Amygdala (tissue), 56 donors: ENCODE data around the gene DNAH3.
A peak's percentile ranks its signal among the peaks of the same experiment; 100 is the strongest.
"Not testable (repeated sequence)": the region's sequence is repeated elsewhere in the genome, so short reads cannot be mapped to it uniquely, and the experiment has no call there.

ENCODE experiments used
- DNase-seq, 56 donors: peaks; one replicate each; lab custom pipeline; 2025; lab: John Stamatoyannopoulos, UW

The DNAH3 gene

DNA sequence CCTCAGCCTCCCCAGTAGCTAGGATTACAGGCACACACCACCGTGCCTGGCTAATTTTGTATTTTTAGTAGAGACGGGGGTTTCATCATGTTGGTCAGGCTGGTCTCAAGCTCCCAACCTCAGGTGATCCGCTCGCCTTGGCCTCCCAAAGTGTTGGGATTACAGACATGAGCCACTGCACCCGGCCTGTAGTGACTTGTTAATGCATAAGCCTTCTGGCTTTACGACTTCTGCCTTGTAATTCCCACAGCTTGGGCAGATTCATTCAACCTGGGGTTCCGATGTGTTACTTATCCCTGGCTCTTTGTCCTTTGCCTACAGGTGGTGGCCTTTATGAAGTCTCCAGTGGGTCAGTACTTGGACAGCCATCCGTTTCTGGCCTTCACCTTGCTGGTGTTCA lies 19.5 kb upstream of the DNAH3 start:
- DNase-seq, result not testable (repeated sequence)

DNA sequence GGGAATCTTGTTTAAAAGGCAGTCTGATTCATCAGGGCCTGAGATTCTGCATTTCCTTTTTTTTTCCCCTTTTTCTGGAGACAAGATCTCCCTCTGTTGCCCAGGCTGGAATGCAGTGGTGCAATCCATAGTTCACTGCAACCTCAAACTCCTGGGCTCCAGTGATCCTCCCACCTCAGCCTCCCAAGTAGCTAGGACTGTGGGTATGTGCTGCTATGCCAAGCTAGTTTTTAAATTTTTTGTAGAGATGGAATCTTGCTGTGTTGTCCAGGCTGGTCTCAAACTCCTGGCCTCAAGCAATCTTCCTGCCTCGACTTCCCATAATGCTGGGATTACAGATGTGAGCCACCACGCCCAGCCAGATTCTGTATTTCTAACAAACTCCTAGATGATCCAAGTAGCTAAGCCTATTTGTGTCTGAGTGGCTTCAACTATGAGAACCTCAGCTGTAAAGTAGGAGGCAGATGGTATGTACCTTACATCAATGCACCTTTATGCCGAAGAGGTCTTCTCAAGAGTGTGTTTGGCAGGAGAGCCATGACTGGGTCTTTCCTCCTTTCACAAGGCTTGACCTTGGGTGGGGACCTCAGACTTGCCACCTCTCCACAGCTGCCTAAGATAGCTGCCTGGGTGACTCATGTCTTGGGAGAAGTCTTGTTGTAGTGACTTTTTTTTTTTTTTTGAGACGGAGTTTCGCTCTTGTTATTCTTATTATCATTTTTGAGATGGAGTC lies 18.8 kb upstream of the DNAH3 start:
- no peak for DNase-seq

DNA sequence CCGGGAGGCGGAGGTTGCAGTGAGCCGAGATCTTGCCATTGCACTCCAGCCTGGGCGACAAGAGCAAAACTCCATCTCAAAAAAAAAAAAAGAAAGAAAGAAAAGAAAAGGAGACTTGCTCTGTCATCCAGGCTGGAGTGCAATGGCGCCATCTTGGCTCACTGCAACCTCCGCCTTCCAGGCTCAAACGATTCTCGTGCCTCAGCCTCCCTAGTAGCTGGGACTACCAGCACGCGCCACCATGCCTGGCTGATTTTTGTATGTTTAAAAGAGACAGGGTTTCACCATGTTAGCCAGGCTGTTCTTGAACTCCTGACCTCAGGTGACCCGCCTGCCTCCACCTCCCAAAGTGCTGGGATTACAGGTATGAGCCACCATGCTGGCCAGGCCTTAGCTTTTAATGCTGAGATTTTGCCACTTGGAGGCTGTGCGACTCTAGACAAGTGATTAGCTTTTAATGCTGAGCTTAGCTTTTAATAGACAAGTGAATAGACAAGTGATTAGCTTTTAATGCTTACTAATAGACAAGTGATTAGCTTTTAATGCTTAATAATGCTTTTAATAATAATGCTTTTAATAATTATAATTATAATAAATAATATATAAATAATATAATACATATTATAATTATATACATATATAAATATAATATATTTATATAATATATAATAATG lies 17.4 kb upstream of the DNAH3 start:
- DNase-seq, result no peak

GRCh38 chr16:21167360-21167759 lies 16.7 kb upstream of the DNAH3 start:
- DNase-seq, result no peak

GRCh38 chr16:21166561-21166961 lies 15.9 kb upstream of the DNAH3 start:
- DNase-seq, result no peak

DNA sequence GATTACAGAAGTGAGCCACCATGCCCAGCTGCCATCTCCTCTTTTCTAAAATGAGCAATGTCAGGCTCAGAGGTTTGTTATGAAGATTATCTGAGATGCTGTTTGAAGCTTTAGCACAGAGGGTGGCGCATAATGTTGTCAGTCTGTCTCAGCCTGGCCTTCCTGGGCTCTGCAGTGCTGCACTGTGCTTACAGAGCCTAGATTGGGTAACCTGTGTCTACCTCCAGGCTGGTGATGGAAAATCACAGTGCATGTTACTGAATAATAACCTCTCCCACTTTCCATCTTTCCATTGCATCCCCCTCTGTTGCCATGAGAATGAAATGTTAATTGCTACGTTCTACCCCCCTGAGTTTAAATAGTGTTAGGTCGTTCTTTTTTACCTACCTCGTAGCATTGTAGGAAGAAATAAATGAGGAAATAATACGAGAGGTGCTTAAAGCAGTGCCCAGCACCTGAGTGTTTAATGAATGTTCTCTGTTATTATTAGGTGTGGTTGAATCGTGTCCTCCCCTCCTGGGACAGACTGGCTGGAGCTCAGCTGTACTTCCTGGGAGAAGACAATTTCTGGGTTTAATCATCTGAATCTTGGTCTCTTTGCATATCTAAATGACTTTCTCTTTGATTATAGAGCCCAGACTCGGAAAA lies 14.0 kb upstream of the DNAH3 start:
- no peak for DNase-seq

DNA sequence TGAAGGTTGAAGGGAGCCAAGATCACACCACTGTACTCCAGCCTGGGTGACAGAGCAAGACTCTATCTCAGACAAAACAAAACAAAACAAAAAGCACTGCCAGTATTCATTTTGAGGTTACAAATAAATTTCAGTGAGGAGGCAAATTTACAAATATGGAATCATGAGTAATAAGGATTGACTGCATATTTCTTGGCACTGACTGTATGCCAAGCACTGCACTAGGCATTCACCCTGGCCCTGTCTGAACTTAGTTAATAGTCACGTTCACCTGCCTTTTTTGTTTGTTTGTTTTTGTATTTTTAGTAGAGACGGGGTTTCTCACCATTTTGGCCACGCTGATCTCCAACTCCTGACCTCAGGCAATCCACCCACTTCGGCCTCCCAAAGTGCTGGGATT lies 12.9 kb upstream of the DNAH3 start:
- DNase-seq, result no peak

DNA sequence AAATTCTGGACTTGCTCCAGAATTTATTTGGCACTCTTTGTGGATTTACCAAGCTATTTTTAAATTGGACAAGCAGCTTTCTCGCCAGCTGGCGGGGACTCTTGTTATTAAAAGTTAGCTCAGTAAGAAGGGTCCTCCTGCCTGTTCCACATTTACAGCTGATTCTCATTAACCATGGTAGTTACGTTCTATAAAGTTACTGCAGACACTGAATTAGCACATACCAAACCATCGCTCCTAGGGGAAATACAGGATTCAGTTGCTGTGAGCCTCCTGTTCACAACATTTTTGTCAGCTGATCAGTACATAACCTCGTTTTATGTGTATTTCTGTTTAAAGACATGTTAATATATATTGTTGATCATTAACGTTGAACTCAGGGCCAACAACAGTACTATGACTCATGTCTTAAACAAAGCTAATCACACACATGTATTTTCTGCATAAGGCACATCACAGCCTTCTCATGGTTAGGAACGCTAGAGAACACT lies 12.1 kb upstream of the DNAH3 start:
- DNase-seq, result peak in 10 of 56 donors; percentile 1 to 46 (median 19)

- DNase-seq, result no peak
Measured at GRCh38 chr16:21161211-21161610, 10.6 kb upstream of the DNAH3 start.

- DNase-seq, result no peak
Measured at GRCh38 chr16:21160276-21160675, 9.6 kb upstream of the DNAH3 start.

GRCh38 chr16:21159281-21159951 lies 8.8 kb upstream of the DNAH3 start:
- peak in 2 of 56 donors; percentile 6 to 14 for DNase-seq

GRCh38 chr16:21158208-21159110 lies 7.8 kb upstream of the DNAH3 start, which contains the start of gene LDAF1:
Gene LDAF1 (plus strand): TSS chr16:21158674. CDS start chr16:21161183, 2,509 bp downstream.
- peak in 33 of 56 donors; percentile 2 to 60 (median 19) for DNase-seq

GRCh38 chr16:21157632-21158031 lies 7.0 kb upstream of the DNAH3 start:
- DNase-seq, result no peak

DNA sequence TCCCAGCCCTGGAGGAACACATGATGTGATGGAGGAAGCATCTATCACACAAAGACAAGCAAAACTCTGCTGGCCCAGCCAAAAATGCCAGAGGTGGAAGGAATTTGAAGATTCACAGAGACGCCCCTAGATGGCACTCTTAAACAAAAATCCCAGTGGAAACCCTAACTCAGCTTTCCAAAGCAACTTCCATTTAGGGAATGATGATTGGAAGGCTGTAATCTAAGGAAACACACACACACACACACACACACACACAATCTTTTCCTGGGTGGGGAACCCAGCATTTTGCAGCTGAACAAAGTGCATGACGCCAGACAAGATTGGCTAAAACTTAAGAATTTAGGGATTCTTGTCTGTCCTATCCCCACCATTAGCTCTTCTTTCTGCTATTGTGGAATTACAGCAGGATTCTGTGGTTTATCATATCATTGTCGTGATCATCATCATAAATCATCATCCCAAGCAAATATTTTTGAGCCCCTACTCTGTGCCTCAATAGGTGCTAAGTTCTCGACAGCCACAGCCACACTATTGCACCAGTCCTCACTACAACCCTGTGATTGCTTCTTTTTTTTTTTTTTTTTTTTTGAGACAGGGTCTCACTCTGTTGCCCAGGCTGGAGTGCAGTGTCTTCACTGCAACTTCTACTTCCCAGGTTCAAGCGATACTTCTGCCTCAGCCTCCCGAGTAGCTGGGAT lies 6.3 kb upstream of the DNAH3 start:
- DNase-seq, result peak in 20 of 56 donors; percentile 2 to 48 (median 15)

- DNase-seq, result not testable (repeated sequence)
Measured at GRCh38 chr16:21156011-21156410, 5.4 kb upstream of the DNAH3 start.

GRCh38 chr16:21153124-21153729 lies 2.6 kb upstream of the DNAH3 start:
- not testable (repeated sequence) for DNase-seq

DNA sequence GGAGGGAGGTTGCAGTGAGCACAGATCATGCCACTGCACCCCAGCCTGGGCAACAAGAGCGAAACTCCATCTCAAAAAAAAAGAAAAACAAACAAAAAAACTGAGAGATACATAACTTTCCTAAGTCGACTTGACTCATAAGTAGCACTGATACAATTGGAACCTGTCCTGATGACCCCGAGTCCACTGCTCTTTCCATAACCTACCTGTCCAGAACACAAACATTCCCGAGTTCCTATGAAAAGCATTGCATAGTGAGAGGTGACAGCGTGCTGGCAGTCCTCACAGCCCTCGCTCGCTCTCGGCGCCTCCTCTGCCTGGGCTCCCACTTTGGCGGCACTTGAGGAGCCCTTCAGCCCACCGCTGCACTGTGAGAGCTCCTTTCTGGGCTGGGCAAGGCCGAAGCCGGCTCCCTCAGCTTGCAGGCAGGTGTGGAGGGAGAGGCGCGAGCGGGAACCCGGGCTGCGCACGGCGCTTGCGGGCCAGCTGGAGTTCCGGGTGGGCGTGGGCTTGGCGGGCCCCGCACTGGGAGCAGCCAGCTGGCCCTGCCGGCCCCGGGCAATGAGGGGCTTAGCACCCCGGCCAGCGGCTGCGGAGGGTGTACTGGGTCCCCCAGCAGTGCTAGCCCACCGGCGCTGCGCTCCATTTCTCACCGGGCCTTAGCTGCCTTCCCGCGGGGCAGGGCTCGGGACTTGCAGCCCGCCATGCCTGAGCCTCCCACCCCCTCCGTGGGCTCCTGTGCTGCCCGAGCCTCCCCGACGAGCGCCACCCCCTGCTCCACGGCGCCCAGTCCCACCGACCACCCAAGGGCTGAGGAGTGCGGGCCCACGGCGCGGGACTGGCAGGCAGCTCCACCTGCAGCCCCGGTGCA lies 1.7 kb upstream of the DNAH3 start:
- DNase-seq, result not testable (repeated sequence)

- DNase-seq, result no peak
Measured at GRCh38 chr16:21145738-21146137, 4.9 kb downstream of the DNAH3 start.
